Glomerular visceral epithelial cell (primary cell): ENCODE results near the gene MAP3K14.
A peak's percentile ranks its signal among the peaks of the same experiment; 100 is the strongest.

Experiments
- DNase-seq: peaks from one replicate; pipeline ENCODE4 v3.0.0-alpha.2; 2016; ENCODE audit errors: extremely low spot score

MAP3K14 gene

GRCh38 chr17:45223539-45224528 is 93.0 kb downstream of the MAP3K14 start:
- DNase-seq: no peak

GRCh38 chr17:45222996-45223538 is 93.8 kb downstream of the MAP3K14 start:
- no peak for DNase-seq

DNA sequence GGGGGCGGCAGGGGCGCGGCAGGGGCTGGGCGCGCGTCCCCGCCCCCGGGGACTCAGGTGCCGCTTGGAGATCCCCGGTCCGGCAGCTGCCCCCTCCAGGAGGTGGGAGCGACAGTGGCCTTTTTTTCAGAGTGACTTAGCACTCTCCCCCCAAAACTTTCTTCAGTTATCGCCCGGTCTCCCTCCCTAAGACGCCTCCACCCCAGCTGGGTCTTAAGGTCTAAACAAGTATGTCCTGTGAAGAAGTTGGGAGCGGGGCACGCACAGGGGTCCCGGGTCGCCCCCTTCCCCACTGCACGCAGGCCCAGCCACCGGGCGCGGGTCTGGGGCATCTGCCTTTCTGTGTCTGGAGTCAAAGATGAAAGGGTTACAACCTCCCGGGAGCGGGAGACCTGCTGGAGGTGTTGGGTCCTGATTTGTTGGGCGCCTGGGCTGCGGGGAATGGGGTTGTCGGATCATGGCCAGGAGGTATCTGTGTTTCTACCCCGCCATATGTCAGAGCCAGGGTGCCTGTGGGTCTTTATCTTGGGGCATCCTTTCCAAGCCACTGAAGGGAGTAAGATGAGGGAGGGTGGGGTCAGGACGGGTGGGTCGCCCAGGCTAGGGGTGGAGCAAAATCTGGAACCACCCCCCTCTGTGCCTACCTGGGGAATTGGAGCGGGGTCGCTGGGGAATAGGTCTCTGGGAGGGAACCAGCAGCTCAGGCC is 94.4 kb downstream of the MAP3K14 start:
- DNase-seq: no peak

DNA sequence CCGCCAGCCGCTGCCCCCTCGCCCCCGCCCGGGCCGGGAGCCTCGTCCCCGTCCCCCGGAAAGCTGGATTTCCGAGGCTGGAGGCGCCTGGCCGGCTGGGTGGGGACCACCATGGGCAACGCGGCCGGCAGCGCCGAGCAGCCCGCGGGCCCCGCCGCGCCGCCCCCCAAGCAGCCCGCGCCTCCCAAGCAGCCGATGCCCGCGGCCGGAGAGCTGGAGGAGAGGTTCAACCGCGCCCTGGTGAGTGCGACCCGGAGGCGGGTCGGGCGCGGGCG is 94.9 kb downstream of the MAP3K14 start:
- DNase-seq: no peak

- DNase-seq: peak; percentile 46
Observed at GRCh38 chr17:45221081-45222013, 95.5 kb downstream of the MAP3K14 start, which contains the start of gene FMNL1. FMNL1 (plus strand) TSS chr17:45221885; CDS start chr17:45222125, 240 bp downstream.

DNA sequence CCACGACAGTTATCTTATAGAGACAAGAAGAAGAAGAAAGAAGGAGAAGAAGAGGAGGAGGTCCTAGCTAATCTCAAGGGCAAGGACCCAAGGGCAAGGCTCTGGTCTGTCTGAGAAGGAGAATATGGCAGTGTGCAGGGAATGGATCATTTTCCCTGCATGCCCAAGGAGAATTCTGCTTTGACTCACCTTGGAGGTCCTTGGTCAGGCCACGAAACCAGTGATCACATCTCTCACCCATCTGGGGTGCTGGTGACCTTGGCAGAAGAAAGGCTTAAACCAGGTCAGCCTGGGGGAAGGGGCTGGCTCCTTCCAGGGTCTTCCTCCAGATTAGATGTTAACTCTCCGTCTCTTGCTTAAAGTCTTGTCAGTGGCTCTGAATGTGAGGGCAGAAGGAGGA is 96.7 kb downstream of the MAP3K14 start:
- DNase-seq: no peak

DNA sequence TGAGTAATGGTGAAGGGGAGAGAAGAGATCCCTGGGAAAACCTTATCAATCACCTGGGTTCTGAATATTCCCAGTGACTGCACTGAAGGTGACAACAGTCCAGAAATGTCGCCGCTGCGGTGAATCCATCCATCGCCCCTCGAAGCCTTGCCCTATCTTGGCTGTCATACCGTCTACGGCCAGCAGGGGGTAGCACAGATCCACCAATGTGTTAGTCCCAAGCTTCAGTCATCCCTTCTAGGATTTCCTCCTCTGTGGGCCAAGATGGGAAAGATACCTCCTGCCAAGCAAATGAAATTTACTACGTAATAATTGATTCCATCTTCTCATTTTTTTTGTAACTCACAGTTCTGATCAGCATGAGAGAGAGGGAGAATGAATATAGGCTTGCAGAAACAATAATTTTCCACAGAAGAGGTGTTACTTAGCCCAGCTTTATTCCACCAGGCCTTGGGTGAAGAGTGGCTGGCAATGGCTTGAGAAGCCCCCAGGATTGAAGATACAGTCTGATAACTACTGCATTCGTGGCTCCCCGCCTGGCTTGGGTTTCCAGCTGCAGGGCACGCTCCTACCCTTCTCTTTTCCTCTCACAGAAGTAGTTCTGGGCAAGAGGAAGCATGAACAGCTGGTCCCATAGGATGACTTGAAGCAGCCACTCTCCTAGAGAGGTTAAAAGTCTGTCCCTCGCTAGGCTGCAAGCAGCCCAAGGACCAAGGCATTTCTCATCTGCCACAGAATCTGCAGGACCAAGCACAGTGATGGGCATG is 97.7 kb downstream of the MAP3K14 start:
- DNase-seq: peak; percentile 83
